BLaER1 (cell line): ENCODE results near the gene TANGO2.

ENCODE experiments used
- H3K27ac ChIP-seq: shearing (Covaris generic); formaldehyde crosslinking; 2 replicates; pipeline ENCODE4 v1.8.1; 2022
- H3K27me3 ChIP-seq: shearing (Covaris generic); formaldehyde crosslinking; 2 replicates; pipeline ENCODE4 v1.8.1; 2022
- H3K36me3 ChIP-seq: shearing (Covaris generic); formaldehyde crosslinking; 2 replicates; pipeline ENCODE4 v1.8.1; 2022
- H3K4me1 ChIP-seq: shearing (Covaris generic); formaldehyde crosslinking; 2 replicates; pipeline ENCODE4 v1.8.1; 2022
- H3K4me2 ChIP-seq: shearing (Covaris generic); formaldehyde crosslinking; 2 replicates; pipeline ENCODE4 v1.8.1; 2022
- H3K4me3 ChIP-seq: shearing (Covaris generic); formaldehyde crosslinking; 2 replicates; pipeline ENCODE4 v1.8.1; 2022
- H3K9ac ChIP-seq: shearing (Covaris generic); formaldehyde crosslinking; 2 replicates; pipeline ENCODE4 v1.8.1; 2022
- H3K9me3 ChIP-seq: shearing (Covaris generic); formaldehyde crosslinking; 2 replicates; pipeline ENCODE4 v1.8.1; 2022
- H4K20me1 ChIP-seq: shearing (Covaris generic); formaldehyde crosslinking; 2 replicates; pipeline ENCODE4 v1.8.1; 2022
- Cebpa-rat ChIP-seq: shearing (Covaris generic); IDR thresholded peaks from 2 replicates; pipeline ENCODE4 v1.8.1; 2022

Gene TANGO2

DNA sequence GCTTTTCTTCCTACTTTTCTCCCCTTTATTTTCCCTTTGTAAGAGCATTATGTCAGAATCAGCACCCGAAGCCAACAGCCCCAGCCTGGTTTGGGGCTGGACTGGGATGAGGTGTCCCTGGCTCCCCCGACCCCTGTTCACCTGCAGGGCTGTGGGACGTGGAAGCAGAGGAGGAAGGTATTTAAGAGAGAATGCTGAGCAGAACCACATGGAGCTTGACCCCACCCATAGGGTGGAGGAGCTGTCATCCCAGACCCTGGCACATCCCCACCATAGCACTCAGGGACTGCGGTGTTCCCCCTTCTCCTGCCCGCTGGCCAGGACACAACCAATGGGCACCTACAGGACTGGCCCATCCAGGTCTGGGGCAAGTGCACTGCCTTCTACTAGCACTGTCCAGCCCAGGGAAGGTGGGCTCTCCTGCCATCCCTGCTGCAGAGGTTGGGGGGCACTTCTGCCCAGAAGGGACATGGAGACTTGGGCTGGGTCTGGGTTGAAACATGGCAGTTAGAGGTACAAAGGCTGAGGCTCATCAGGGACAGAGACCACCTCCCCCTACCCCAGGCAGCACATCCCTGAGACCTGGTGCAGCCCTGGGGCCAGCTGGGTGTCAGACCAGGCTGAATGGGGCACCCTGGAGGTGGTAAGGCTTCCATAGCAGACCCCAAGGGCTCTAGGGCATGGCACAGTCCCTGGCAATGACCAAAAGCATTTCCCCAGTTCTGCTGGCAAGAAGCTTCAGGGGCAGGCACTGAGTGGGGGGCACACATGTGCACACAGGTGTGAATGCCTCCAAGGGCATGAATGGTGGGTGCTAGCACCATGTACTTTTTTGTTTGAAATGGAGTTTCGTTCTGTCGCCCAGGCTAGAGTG is 19.7 kb downstream of the TANGO2 start:
- Histone ChIP-seq H3K4me2 (no peak overlapping the region), H3K4me1 (peaks cover 73% of the 10 kb centered on the region), H3K36me3 (peaks cover 78% of the 10 kb centered on the region), H4K20me1 (no peaks in the 10 kb centered on the region), H3K27me3 (no peaks in the 10 kb centered on the region), H3K27ac (peak overlapping the region; percentile 96), H3K9me3 (peaks cover 12% of the 10 kb centered on the region), H3K4me3 (no peak overlapping the region), H3K9ac (no peak overlapping the region)
- no peak for TF ChIP-seq Cebpa-rat

DNA sequence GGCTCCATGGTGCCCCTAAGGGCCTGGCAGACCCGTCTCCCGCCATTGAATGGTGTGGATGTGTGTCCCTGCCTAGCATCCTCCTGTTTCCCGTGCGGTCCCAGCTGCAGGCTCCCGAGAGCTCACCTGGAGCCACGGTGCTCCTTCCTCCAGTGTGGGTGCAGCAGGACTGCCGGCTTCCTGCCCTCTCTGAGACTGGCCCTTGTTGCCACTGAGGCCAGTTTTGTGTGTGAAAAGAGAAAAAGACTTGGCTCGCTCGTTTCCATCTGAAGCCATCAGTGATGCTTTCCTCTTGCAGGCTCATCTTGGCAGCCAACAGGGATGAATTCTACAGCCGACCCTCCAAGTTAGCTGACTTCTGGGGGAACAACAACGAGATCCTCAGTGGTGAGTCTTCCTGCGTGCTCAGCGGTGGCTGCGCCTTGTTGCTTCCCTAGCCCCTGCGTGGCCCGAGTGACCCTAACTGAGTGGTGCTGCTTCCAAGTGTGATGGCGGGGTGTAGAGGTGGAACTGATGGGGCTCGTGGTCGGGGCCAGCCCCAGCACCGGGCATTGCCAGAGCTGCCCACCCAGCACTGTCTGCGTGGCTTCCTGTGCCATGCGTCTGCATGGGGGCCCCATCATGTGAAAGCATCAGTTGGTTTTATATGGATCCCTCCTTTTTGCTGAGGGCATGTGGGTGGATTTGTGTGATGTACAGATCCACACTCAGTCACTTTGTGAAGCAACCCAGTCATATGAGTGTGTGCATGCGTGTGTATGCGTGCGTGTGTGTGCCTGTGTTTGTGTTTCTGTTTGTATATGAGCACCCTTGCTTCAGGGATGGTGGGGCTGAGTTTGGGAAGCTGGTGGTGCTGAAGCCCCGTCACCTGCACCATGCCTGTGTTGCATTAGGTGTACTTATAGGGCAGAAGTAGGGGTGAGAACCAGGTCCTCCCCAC is 22.4 kb downstream of the TANGO2 start:
- Histone ChIP-seq H3K9me3 (peaks cover 11% of the 10 kb centered on the region), H3K4me3 (no peak overlapping the region), H3K36me3 (peaks cover 88% of the 10 kb centered on the region), H3K27ac (no peak overlapping the region), H3K4me1 (peaks cover 55% of the 10 kb centered on the region), H3K27me3 (no peaks in the 10 kb centered on the region), H3K9ac (no peak overlapping the region), H3K4me2 (no peak overlapping the region), H4K20me1 (no peaks in the 10 kb centered on the region)
- TF ChIP-seq Cebpa-rat: no peak

DNA sequence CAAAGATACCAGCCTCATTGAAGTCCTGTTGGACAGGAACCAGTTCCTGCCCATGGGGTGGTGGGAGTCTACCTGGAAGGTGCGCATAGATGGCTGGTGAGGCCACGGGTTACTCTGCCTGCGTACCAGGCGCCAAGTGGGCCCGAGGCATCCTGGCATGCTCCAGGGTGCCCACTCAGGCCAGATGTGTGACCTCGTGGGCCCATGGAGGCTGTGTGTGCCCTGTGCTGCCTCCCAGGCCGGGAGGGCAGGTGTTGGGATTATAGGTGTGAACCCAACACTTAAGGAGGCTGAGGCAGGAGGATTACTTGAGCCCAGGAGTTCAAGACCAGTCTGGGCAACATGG is 23.1 kb downstream of the TANGO2 start:
- Histone ChIP-seq H3K9ac (peak overlapping the region; percentile 16; the same call in 1 of the 2 replicates), H3K4me3 (no peak overlapping the region), H3K36me3 (peaks cover 91% of the 10 kb centered on the region), H4K20me1 (no peaks in the 10 kb centered on the region), H3K4me2 (no peak overlapping the region), H3K4me1 (peaks cover 49% of the 10 kb centered on the region), H3K27ac (0 out of 2 replicates have a peak overlapping the region, but pooled peaks have one; percentile 22), H3K27me3 (no peaks in the 10 kb centered on the region), H3K9me3 (peaks cover 17% of the 10 kb centered on the region)
- no peak for TF ChIP-seq Cebpa-rat

- no peaks in the 10 kb centered on the region for H4K20me1 ChIP-seq
- peaks cover 91% of the 10 kb centered on the region for H3K36me3 ChIP-seq
- H3K4me3 ChIP-seq: no peak overlapping the region
- H3K4me2 ChIP-seq: no peak overlapping the region
- H3K9ac ChIP-seq: peak overlapping the region; percentile 16; the same call in 1 of the 2 replicates
- peaks cover 42% of the 10 kb centered on the region for H3K4me1 ChIP-seq
- no peak for TF ChIP-seq Cebpa-rat
- peaks cover 19% of the 10 kb centered on the region for H3K9me3 ChIP-seq
- H3K27ac ChIP-seq: 0 out of 2 replicates have a peak overlapping the region, but pooled peaks have one; percentile 22
- no peaks in the 10 kb centered on the region for H3K27me3 ChIP-seq
Observed at GRCh38 chr22:20044495-20045151, 23.7 kb downstream of the TANGO2 start.

GRCh38 chr22:20046730-20047129 is 25.8 kb downstream of the TANGO2 start:
- Histone ChIP-seq H4K20me1 (no peaks in the 10 kb centered on the region), H3K4me3 (no peak overlapping the region), H3K9me3 (peaks cover 19% of the 10 kb centered on the region), H3K36me3 (peaks cover 87% of the 10 kb centered on the region), H3K4me1 (peaks cover 31% of the 10 kb centered on the region), H3K27me3 (no peaks in the 10 kb centered on the region), H3K4me2 (peak overlapping the region; percentile 17; the same call in 1 of the 2 replicates), H3K9ac (no peak overlapping the region), H3K27ac (no peak overlapping the region)
- TF ChIP-seq Cebpa-rat: no peak

DNA sequence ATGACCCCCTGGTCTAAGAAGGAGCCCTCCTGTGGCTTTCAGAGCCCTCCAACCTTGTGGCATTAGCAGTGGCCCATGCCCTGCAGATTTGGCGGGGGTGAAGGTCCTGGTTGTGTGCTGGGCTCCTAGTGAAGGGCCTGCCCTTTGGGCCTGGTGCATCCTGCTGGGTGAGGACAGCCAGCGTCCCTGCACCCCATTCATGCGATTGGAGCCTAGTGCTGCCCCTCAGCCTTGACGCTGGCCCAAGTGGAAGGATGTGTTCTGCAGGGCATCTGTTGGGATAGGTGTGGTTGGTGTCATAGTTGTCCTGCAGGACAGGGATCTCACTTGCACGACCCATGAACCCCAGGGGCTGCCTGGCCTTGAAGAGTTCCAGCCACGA is 31.0 kb downstream of the TANGO2 start:
- Histone ChIP-seq H4K20me1 (no peaks in the 10 kb centered on the region), H3K27me3 (no peaks in the 10 kb centered on the region), H3K9ac (no peak overlapping the region), H3K4me1 (peaks cover 57% of the 10 kb centered on the region), H3K4me2 (no peak overlapping the region), H3K27ac (0 out of 2 replicates have a peak overlapping the region, but pooled peaks have one; percentile 18), H3K9me3 (peaks cover 19% of the 10 kb centered on the region), H3K36me3 (peaks cover 68% of the 10 kb centered on the region), H3K4me3 (no peak overlapping the region)
- no peak for TF ChIP-seq Cebpa-rat

DNA sequence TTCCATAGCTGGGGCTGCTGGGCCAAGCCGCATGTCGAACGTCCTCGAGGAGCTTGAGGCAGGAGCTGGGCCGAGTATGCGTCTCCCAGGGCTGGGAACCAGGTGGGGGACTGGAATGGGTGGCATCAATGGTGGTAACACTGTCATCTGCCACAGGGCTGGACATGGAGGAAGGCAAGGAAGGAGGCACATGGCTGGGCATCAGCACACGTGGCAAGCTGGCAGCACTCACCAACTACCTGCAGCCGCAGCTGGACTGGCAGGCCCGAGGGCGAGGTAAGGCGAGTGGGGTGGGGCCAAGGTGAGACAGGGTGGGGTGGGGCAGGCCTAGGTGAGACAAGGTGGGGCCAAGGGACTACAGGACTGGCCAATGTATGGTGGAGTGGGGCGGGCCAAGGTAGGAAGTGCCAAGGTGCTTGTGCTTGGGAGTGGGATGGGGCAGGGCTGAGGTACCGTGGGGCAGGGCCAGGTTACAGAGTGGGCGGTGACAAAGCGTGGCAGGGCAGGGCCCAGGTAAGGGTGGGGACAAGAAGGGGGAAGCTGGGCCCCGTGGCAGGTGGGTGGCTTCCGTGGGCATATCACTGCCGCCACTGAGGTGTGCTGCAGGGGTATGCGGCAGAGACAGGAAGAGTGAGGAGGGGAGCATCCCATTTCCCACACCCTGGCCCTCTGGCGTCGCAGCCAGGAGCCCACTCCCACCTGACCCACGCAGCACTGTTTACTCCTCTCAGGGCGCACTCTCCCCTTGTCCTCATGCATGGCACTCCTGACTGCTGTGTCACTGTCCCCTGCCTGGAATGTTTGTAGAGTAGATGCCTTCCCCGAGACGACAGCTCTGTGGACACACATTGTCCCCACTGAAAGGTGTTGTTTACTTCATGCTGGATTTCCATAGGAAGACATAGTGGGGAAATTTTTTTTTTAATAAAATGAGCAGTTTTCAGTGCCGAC is 31.7 kb downstream of the TANGO2 start:
- peaks cover 16% of the 10 kb centered on the region for H3K9me3 ChIP-seq
- TF ChIP-seq Cebpa-rat: no peak
- H3K4me3 ChIP-seq: 0 out of 2 replicates have a peak overlapping the region, but pooled peaks have one; percentile 45
- peaks cover 58% of the 10 kb centered on the region for H3K4me1 ChIP-seq
- peak overlapping the region; percentile 90 for H3K27ac ChIP-seq
- peak overlapping the region; percentile 73; the same call in 1 of the 2 replicates for H3K9ac ChIP-seq
- peak overlapping the region; percentile 97 for H3K4me2 ChIP-seq
- no peaks in the 10 kb centered on the region for H3K27me3 ChIP-seq
- peaks cover 67% of the 10 kb centered on the region for H3K36me3 ChIP-seq
- no peaks in the 10 kb centered on the region for H4K20me1 ChIP-seq

GRCh38 chr22:20053407-20054033 is 32.6 kb downstream of the TANGO2 start:
- no peaks in the 10 kb centered on the region for H3K27me3 ChIP-seq
- peak overlapping the region; percentile 45 for H3K4me3 ChIP-seq
- H3K4me2 ChIP-seq: peak overlapping the region; percentile 97
- H4K20me1 ChIP-seq: no peaks in the 10 kb centered on the region
- no peak for TF ChIP-seq Cebpa-rat
- peak overlapping the region; percentile 90 for H3K27ac ChIP-seq
- peaks cover 67% of the 10 kb centered on the region for H3K36me3 ChIP-seq
- peaks cover 64% of the 10 kb centered on the region for H3K4me1 ChIP-seq
- peak overlapping the region; percentile 73 for H3K9ac ChIP-seq
- H3K9me3 ChIP-seq: peaks cover 7% of the 10 kb centered on the region
